Measurements from ENCODE around the gene CAMK1D. TPM values are rescaled to one million over a fixed set of nuclear protein-coding genes. Genes with fewer than 3 reads are reported as not detected.

The CAMK1D gene
- total and polyA plus RNA-seq, 2 experiments from 2014 or later, result 2.0 to 3.8 TPM

DNA sequence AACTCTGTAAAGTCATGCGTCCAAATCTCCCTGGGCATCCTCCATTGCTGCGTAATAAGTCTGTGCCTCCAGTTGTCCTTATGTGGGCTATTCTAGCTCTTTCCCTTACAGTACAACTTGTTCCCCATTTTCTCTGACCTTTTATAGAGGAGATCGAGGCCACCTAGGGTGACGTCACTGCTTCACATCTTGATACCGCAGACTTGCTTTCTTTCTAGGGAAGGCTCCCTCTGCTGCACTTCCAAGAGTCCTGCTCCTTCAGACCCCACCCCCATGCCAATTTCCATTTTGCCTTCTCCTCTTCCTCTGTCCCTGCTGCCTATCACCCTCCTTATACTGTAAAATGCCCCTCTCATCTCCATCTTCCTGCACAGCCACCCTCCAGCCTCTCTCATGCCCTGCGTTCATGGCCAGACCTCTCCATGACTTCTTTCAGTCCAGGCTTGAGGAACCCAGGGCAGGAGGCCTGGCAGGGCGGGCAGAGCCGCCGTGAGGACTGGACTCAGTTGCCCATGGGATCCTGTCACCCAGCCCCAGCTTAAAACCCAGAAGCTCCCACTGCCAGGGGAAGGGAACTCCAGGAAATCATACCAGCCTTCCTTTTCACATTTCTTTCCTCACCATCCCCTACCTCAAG, 57.5 kb downstream of the CAMK1D start:
- Histone ChIP-seq H3K4me1 (ENCODE audit: low read depth) (no peaks in the 10 kb centered on the region), H3K36me3 (no peaks in the 10 kb centered on the region), H3K4me3 (no peak overlapping the region), H3K27ac (no peak overlapping the region), H3K27me3 (no peaks in the 10 kb centered on the region), H3K9me3 (ENCODE audit: low read depth) (no peaks in the 10 kb centered on the region)
- TF ChIP-seq, protein P1, sequence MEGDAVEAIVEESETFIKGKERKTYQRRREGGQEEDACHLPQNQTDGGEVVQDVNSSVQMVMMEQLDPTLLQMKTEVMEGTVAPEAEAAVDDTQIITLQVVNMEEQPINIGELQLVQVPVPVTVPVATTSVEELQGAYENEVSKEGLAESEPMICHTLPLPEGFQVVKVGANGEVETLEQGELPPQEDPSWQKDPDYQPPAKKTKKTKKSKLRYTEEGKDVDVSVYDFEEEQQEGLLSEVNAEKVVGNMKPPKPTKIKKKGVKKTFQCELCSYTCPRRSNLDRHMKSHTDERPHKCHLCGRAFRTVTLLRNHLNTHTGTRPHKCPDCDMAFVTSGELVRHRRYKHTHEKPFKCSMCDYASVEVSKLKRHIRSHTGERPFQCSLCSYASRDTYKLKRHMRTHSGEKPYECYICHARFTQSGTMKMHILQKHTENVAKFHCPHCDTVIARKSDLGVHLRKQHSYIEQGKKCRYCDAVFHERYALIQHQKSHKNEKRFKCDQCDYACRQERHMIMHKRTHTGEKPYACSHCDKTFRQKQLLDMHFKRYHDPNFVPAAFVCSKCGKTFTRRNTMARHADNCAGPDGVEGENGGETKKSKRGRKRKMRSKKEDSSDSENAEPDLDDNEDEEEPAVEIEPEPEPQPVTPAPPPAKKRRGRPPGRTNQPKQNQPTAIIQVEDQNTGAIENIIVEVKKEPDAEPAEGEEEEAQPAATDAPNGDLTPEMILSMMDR (IDR thresholded peaks at IDR 0.05; ENCODE audit: low read depth, low read length), result no peak
- DNase-seq (ENCODE audit: low read depth in 1 of 2, low spot score in 1 of 2), result no peak

- Histone ChIP-seq H3K9me3 (ENCODE audit: low read depth) (no peaks in the 10 kb centered on the region), H3K36me3 (no peaks in the 10 kb centered on the region), H3K4me1 (ENCODE audit: low read depth) (no peaks in the 10 kb centered on the region), H3K27ac (no peak overlapping the region), H3K4me3 (no peak overlapping the region), H3K27me3 (no peaks in the 10 kb centered on the region)
- no peak for DNase-seq (ENCODE audit: low read depth in 1 of 2, low spot score in 1 of 2)
- TF ChIP-seq, protein P1 (IDR thresholded peaks at IDR 0.05; ENCODE audit: low read depth, low read length), result no peak
These were observed 59.1 kb downstream of the CAMK1D start for GRCh38 chr10:12408472-12408871.

- no peaks in the 10 kb centered on the region for H3K27me3 ChIP-seq
- no peak for DNase-seq (ENCODE audit: low read depth in 1 of 2, low spot score in 1 of 2)
- TF ChIP-seq, protein P1 (IDR thresholded peaks at IDR 0.05; ENCODE audit: low read depth, low read length), result no peak
- H3K36me3 ChIP-seq, result no peaks in the 10 kb centered on the region
- no peaks in the 10 kb centered on the region for H3K4me1 ChIP-seq (ENCODE audit: low read depth)
- H3K4me3 ChIP-seq, result no peak overlapping the region
- no peaks in the 10 kb centered on the region for H3K9me3 ChIP-seq (ENCODE audit: low read depth)
- H3K27ac ChIP-seq, result no peak overlapping the region
These were observed 59.8 kb downstream of the CAMK1D start for GRCh38 chr10:12409161-12409560.

DNA sequence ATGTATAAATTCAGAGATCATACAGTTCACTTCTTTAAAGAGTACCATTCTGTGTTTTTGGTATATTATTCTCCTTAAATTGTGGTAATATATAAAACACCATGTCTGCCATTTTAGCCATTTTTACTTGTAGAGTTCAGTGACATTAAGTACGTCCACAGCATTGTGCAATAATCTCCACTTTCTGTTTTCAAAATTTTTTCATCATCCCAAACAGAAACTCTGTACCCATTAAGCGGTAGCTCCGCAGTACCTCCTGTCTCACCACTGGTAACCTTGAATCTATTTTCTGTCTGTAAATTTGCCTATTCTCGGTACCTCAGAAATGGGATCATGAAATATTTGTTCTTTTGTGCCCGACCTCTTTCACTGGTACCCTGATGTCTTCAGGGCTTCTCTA, 60.3 kb downstream of the CAMK1D start:
- H3K27me3 ChIP-seq, result no peaks in the 10 kb centered on the region
- no peaks in the 10 kb centered on the region for H3K4me1 ChIP-seq (ENCODE audit: low read depth)
- TF ChIP-seq, protein P1 (IDR thresholded peaks at IDR 0.05; ENCODE audit: low read depth, low read length), result no peak
- DNase-seq (ENCODE audit: low read depth in 1 of 2, low spot score in 1 of 2), result no peak
- no peaks in the 10 kb centered on the region for H3K36me3 ChIP-seq
- no peak overlapping the region for H3K4me3 ChIP-seq
- H3K9me3 ChIP-seq (ENCODE audit: low read depth), result no peaks in the 10 kb centered on the region
- H3K27ac ChIP-seq, result no peak overlapping the region

DNA sequence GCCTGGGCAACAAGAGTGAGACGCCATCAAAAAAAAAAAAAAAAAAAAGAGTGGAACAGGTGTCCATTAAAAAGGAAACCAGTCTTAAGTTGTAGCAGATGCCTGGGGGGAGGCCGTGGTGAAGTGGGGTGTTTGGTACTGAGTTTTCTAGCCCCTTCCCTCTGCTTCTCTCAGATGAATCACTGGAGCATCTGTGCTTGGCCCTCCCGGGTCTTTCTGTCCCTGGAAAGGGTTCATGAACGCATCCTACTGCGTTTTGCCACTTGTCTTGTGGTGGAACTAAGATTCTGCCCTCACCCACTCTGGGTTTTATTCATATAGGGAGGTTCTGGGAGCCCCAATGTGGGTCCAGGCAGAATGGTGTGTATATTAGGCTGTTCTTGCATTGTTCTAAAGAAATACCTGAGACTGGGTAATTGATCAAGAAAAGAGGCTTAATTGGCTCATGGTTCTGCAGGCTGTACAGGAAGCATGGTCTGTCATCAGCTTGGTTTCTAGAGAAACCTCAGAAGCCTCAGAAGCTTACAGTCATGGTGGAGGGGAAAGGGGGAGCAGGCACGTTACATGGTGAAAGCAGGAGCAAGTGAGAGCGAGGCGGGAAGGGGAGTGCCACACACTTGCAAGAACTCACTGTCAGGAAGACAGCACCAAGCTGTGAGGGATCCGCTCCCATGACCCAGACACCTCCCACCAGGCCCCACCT, 63.5 kb downstream of the CAMK1D start:
- no peak for DNase-seq (ENCODE audit: low read depth in 1 of 2, low spot score in 1 of 2)
- H3K4me3 ChIP-seq, result no peak overlapping the region
- no peaks in the 10 kb centered on the region for H3K9me3 ChIP-seq (ENCODE audit: low read depth)
- H3K36me3 ChIP-seq, result no peaks in the 10 kb centered on the region
- no peaks in the 10 kb centered on the region for H3K27me3 ChIP-seq
- H3K27ac ChIP-seq, result no peak overlapping the region
- H3K4me1 ChIP-seq (ENCODE audit: low read depth), result no peaks in the 10 kb centered on the region
- TF ChIP-seq, protein P1 (IDR thresholded peaks at IDR 0.05; ENCODE audit: low read depth, low read length), result no peak

Data from cardiac muscle cell (in vitro differentiated cells and primary cell).